GM21825 (cell line): ENCODE results near the gene ZC2HC1B.

ENCODE experiments used
- ATAC-seq: cut with Tn5 transposase; IDR thresholded peaks from one replicate; pipeline ENCODE4 v1.9.1; 2021; ENCODE audit warnings: mild to moderate bottlenecking, moderate library complexity; ENCODE audit not compliant: unreplicated experiment

Gene ZC2HC1B

GRCh38 chr6:143959927-143960326 is 95.7 kb downstream of the ZC2HC1B start:
- no peak for ATAC-seq

GRCh38 chr6:143961066-143961465 is 96.8 kb downstream of the ZC2HC1B start:
- no peak for ATAC-seq

- no peak for ATAC-seq
These were observed 97.9 kb downstream of the ZC2HC1B start for GRCh38 chr6:143961886-143962878.

- ATAC-seq = no peak
These were observed 99.1 kb downstream of the ZC2HC1B start for GRCh38 chr6:143963158-143963919.

- ATAC-seq = no peak
These were observed 100.4 kb downstream of the ZC2HC1B start for GRCh38 chr6:143964674-143965081.

- ATAC-seq = no peak
These were observed 101.4 kb downstream of the ZC2HC1B start for GRCh38 chr6:143965503-143966171.

- no peak for ATAC-seq
These were observed 102.0 kb downstream of the ZC2HC1B start for GRCh38 chr6:143966312-143966711.

- no peak for ATAC-seq
These were observed 103.6 kb downstream of the ZC2HC1B start for GRCh38 chr6:143967706-143968376.

GRCh38 chr6:143969077-143969476 is 104.8 kb downstream of the ZC2HC1B start:
- no peak for ATAC-seq

GRCh38 chr6:143970456-143971218 is 106.4 kb downstream of the ZC2HC1B start:
- no peak for ATAC-seq

- no peak for ATAC-seq
These were observed 107.4 kb downstream of the ZC2HC1B start for GRCh38 chr6:143971482-143972205.

GRCh38 chr6:143973097-143973966 is 109.1 kb downstream of the ZC2HC1B start:
- ATAC-seq = no peak

- ATAC-seq = no peak
These were observed 109.8 kb downstream of the ZC2HC1B start for GRCh38 chr6:143974089-143974488.

GRCh38 chr6:143976806-143977349 is 112.6 kb downstream of the ZC2HC1B start:
- ATAC-seq = no peak

- ATAC-seq = no peak
These were observed 116.6 kb downstream of the ZC2HC1B start for GRCh38 chr6:143980921-143981320.

- no peak for ATAC-seq
These were observed 118.7 kb downstream of the ZC2HC1B start for GRCh38 chr6:143982968-143983367.

- ATAC-seq = no peak
These were observed 120.4 kb downstream of the ZC2HC1B start for GRCh38 chr6:143984666-143985065.

GRCh38 chr6:143986463-143987065 is 122.3 kb downstream of the ZC2HC1B start:
- ATAC-seq = no peak
